Measurements from ENCODE around the gene DENND1B. TPM values are rescaled to one million over a fixed set of nuclear protein-coding genes. Genes with fewer than 3 reads are reported as not detected.

Gene DENND1B
- total and polyA plus RNA-seq, 2 donors (not counting 1 experiment from before 2014, with no cell fraction given): 4.3 to 25.4 TPM

- Histone ChIP-seq H3K9me3 (ENCODE audit: control extremely low read depth in 1 of 3, control insufficient read depth in 2 of 3, insufficient read depth in 1 of 3, low read length in 2 of 3) (peaks cover 0 to 4% (median 0%) of the 10 kb centered on the region in 3 donors), H3K9ac (ENCODE audit: low read length) (no peak overlapping the region), H2AFZ (ENCODE audit: insufficient read depth, low read depth, low read length, poor library complexity, severe bottlenecking) (no peak overlapping the region), H3K27ac (ENCODE audit: low read length in 2 of 2) (no peak overlapping the region), H3K79me2 (ENCODE audit: control insufficient read depth, insufficient read depth, low read length) (no peaks in the 10 kb centered on the region), H3K36me3 (replicated peaks in 1 of 2; ENCODE audit: control extremely low read depth in 1 of 2, control insufficient read depth in 1 of 2, extremely low read depth in 1 of 2, insufficient read depth in 2 of 2, low read length in 1 of 2) (no peaks in the 10 kb centered on the region), H3K4me2 (replicated peaks; ENCODE audit: low read depth, low read length, poor library complexity, severe bottlenecking) (no peak overlapping the region), H3K27me3 (replicated peaks in 1 of 4; ENCODE audit: control extremely low read depth in 1 of 4, control insufficient read depth in 3 of 4, insufficient read depth in 4 of 4, low read length in 3 of 4) (no peaks in the 10 kb centered on the region), H4K20me1 (ENCODE audit: control insufficient read depth, insufficient read depth, low read length, poor library complexity, severe bottlenecking) (no peaks in the 10 kb centered on the region), H3K4me1 (ENCODE audit: control insufficient read depth in 2 of 2, insufficient read depth in 2 of 2, low read length in 2 of 2) (no peaks in the 10 kb centered on the region), H3K4me3 (ENCODE audit: control extremely low read depth in 1 of 5, extremely low read depth in 1 of 5, insufficient read depth in 1 of 5, low read depth in 2 of 5, low read length in 4 of 5) (no peak overlapping the region)
- Mint-ChIP-seq H3K27me3 (no peaks in the 10 kb centered on the region), H3K9me3 (ENCODE audit: insufficient read depth) (no peaks in the 10 kb centered on the region), H3K4me3 (no peak overlapping the region), H3K27ac (no peak overlapping the region), H3K4me1 (no peaks in the 10 kb centered on the region)
- DNase-seq: no peak
- POLR2A ChIA-PET: no interaction called here
- CTCF ChIA-PET: no interaction called here
- WGBS (ENCODE audit: insufficient coverage): 100% methylated on average over 1 of the region's 2 CpGs
- intact Hi-C loops (cut with micrococcal nuclease): no loop called here
- TF ChIP-seq CTCF (IDR thresholded peaks at IDR 0.05): no peak
- no peak for ATAC-seq (ENCODE audit: low read depth)
Observed at GRCh38 chr1:197814306-197814705, 39.0 kb upstream of the DENND1B start.

- no peaks in the 10 kb centered on the region for H3K27me3 ChIP-seq (replicated peaks in 1 of 4; ENCODE audit: control extremely low read depth in 1 of 4, control insufficient read depth in 3 of 4, insufficient read depth in 4 of 4, low read length in 3 of 4)
- no peaks in the 10 kb centered on the region for H3K79me2 ChIP-seq (ENCODE audit: control insufficient read depth, insufficient read depth, low read length)
- H3K9ac ChIP-seq (ENCODE audit: low read length): no peak overlapping the region
- 100% methylated on average over 2 of the region's 5 CpGs for WGBS (ENCODE audit: insufficient coverage)
- ChIA-PET CTCF (no interaction called here), POLR2A (no interaction called here)
- H3K36me3 ChIP-seq (replicated peaks in 1 of 2; ENCODE audit: control extremely low read depth in 1 of 2, control insufficient read depth in 1 of 2, extremely low read depth in 1 of 2, insufficient read depth in 2 of 2, low read length in 1 of 2): no peaks in the 10 kb centered on the region
- H3K27ac Mint-ChIP-seq: no peak overlapping the region
- no peak for DNase-seq
- H3K9me3 ChIP-seq (ENCODE audit: control extremely low read depth in 1 of 3, control insufficient read depth in 2 of 3, insufficient read depth in 1 of 3, low read length in 2 of 3): no peaks in the 10 kb centered on the region
- H3K27me3 Mint-ChIP-seq: no peaks in the 10 kb centered on the region
- no peak overlapping the region for H3K4me3 ChIP-seq (ENCODE audit: control extremely low read depth in 1 of 5, extremely low read depth in 1 of 5, insufficient read depth in 1 of 5, low read depth in 2 of 5, low read length in 4 of 5)
- TF ChIP-seq EZH2 (IDR thresholded peaks at IDR 0.05; ENCODE audit: borderline replicate concordance, insufficient read depth, low read depth, low read length, poor library complexity, severe bottlenecking) (no peak), CTCF (IDR thresholded peaks at IDR 0.05) (no peak)
- H3K4me2 ChIP-seq (replicated peaks; ENCODE audit: low read depth, low read length, poor library complexity, severe bottlenecking): no peak overlapping the region
- H3K27ac ChIP-seq (ENCODE audit: low read length in 2 of 2): no peak overlapping the region
- H3K9me3 Mint-ChIP-seq (ENCODE audit: insufficient read depth): no peaks in the 10 kb centered on the region
- no peak overlapping the region for H3K4me3 Mint-ChIP-seq
- intact Hi-C loops (cut with micrococcal nuclease): no loop called here
- H2AFZ ChIP-seq (ENCODE audit: insufficient read depth, low read depth, low read length, poor library complexity, severe bottlenecking): no peak overlapping the region
- no peaks in the 10 kb centered on the region for H3K4me1 ChIP-seq (ENCODE audit: control insufficient read depth in 2 of 2, insufficient read depth in 2 of 2, low read length in 2 of 2)
- no peaks in the 10 kb centered on the region for H4K20me1 ChIP-seq (ENCODE audit: control insufficient read depth, insufficient read depth, low read length, poor library complexity, severe bottlenecking)
- peaks cover 4% of the 10 kb centered on the region for H3K4me1 Mint-ChIP-seq
- ATAC-seq (ENCODE audit: low read depth): no peak
Observed at GRCh38 chr1:197813741-197814140, 38.5 kb upstream of the DENND1B start.
